ENCODE measurements around the gene TARS3.
A peak's percentile ranks its signal among the peaks of the same experiment; 100 is the strongest.
"Not testable (repeated sequence)": the region's sequence is repeated elsewhere in the genome, so short reads cannot be mapped to it uniquely, and the experiment has no call there.

Gene TARS3

GRCh38 chr15:101723874-101724674, at the start of gene TARS3:
TARS3 (minus strand) TSS chr15:101724473; CDS start chr15:101724387, 86 bp downstream.
- peaks cover 3% of the 10 kb centered on the region for H3K4me1 ChIP-seq (ENCODE audit: insufficient read depth, poor library complexity, severe bottlenecking)
- DNase-seq (ENCODE audit: low spot score) (peak; percentile 97), ATAC-seq (ENCODE audit: low read depth) (peak; percentile 94)
- H3K4me3 ChIP-seq (ENCODE audit: severe bottlenecking), result peak within 1 kb of the TSS; percentile 77
- H3K36me3 ChIP-seq (ENCODE audit: low read depth), result peaks cover 18% of the 10 kb centered on the region; the same call in 1 of the 2 replicates
- H3K9me3 ChIP-seq (ENCODE audit: severe bottlenecking), result no peaks in the 10 kb centered on the region
- no peaks in the 10 kb centered on the region for H3K27me3 ChIP-seq (ENCODE audit: insufficient read depth, poor library complexity, severe bottlenecking)
- TF ChIP-seq, protein P1, sequence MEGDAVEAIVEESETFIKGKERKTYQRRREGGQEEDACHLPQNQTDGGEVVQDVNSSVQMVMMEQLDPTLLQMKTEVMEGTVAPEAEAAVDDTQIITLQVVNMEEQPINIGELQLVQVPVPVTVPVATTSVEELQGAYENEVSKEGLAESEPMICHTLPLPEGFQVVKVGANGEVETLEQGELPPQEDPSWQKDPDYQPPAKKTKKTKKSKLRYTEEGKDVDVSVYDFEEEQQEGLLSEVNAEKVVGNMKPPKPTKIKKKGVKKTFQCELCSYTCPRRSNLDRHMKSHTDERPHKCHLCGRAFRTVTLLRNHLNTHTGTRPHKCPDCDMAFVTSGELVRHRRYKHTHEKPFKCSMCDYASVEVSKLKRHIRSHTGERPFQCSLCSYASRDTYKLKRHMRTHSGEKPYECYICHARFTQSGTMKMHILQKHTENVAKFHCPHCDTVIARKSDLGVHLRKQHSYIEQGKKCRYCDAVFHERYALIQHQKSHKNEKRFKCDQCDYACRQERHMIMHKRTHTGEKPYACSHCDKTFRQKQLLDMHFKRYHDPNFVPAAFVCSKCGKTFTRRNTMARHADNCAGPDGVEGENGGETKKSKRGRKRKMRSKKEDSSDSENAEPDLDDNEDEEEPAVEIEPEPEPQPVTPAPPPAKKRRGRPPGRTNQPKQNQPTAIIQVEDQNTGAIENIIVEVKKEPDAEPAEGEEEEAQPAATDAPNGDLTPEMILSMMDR (IDR thresholded peaks at IDR 0.05; ENCODE audit: poor library complexity, severe bottlenecking), result peak; percentile 54
- peak within 1 kb of the TSS; percentile 34 for H3K27ac ChIP-seq (ENCODE audit: poor library complexity, severe bottlenecking)

DNA sequence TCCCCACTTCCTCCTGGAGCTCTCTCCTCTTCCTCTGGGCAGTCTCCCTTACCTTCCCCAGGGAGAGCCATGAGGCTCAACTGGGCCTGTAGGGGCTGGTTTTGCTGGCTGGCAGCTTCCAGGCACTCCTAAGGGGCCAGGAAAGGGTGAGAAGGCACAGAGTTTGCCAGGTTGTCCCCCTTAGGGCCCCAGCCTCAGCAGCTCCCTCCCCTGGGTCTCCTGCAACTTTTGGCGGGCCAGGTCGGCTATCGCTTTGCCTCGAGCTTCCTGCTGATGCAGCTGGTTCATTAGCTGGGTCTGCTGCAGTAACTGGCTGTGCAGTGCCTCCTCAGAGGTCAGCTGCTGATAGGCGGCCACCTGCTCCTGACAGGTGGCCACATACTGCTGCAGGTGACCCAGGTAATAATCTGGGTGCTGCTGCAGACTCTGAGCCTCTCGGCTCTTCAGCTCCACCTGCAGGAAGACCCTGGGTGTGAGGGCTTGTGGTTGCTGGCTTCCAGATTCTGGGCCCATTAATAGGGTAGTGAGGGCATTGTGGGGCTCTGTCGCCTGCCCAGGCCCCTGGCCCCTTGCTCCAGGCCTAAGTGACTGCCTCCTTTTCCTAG, 49.3 kb upstream of the TARS3 start:
- TF ChIP-seq, protein P1 (IDR thresholded peaks at IDR 0.05; ENCODE audit: poor library complexity, severe bottlenecking), result peak; percentile 45
- H3K4me3 ChIP-seq (ENCODE audit: severe bottlenecking), result no peak overlapping the region
- H3K36me3 ChIP-seq (ENCODE audit: low read depth), result no peaks in the 10 kb centered on the region
- ATAC-seq (ENCODE audit: low read depth) (no peak), DNase-seq (ENCODE audit: low spot score) (no peak)
- no peak overlapping the region for H3K27ac ChIP-seq (ENCODE audit: poor library complexity, severe bottlenecking)
- H3K9me3 ChIP-seq (ENCODE audit: severe bottlenecking), result no peaks in the 10 kb centered on the region
- H3K4me1 ChIP-seq (ENCODE audit: insufficient read depth, poor library complexity, severe bottlenecking), result no peaks in the 10 kb centered on the region
- peaks cover 51% of the 10 kb centered on the region for H3K27me3 ChIP-seq (ENCODE audit: insufficient read depth, poor library complexity, severe bottlenecking)

DNA sequence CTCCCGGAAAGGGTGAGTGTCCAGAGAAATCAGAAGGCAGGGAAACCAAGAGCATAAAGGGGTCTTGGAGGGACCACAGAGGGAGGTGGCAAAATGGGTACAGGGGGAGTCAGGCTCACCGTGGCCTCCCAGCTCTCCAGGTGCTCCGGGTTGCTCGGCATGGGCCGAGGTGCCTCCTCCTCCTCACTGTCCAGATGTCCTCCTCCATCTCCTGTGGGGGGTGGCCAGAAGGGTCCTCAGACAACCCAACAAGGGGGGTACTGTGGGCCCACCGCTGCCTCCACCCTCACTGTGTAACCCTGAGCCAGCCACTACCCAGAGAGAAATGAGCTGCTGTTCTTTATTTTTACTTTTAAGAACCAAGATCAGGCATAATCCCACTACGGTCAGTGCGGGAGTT, 48.6 kb upstream of the TARS3 start:
- H3K4me1 ChIP-seq (ENCODE audit: insufficient read depth, poor library complexity, severe bottlenecking), result no peaks in the 10 kb centered on the region
- no peak overlapping the region for H3K27ac ChIP-seq (ENCODE audit: poor library complexity, severe bottlenecking)
- H3K36me3 ChIP-seq (ENCODE audit: low read depth), result no peaks in the 10 kb centered on the region
- DNase-seq (ENCODE audit: low spot score) (no peak), ATAC-seq (ENCODE audit: low read depth) (no peak)
- H3K27me3 ChIP-seq (ENCODE audit: insufficient read depth, poor library complexity, severe bottlenecking), result peaks cover 50% of the 10 kb centered on the region
- no peak overlapping the region for H3K4me3 ChIP-seq (ENCODE audit: severe bottlenecking)
- TF ChIP-seq, protein P1 (IDR thresholded peaks at IDR 0.05; ENCODE audit: poor library complexity, severe bottlenecking), result no peak
- H3K9me3 ChIP-seq (ENCODE audit: severe bottlenecking), result no peaks in the 10 kb centered on the region

- not testable (repeated sequence) for H3K4me1 ChIP-seq (ENCODE audit: insufficient read depth, poor library complexity, severe bottlenecking); H3K27ac ChIP-seq (ENCODE audit: poor library complexity, severe bottlenecking); H3K36me3 ChIP-seq (ENCODE audit: low read depth); DNase-seq (ENCODE audit: low spot score); H3K9me3 ChIP-seq (ENCODE audit: severe bottlenecking); H3K4me3 ChIP-seq (ENCODE audit: severe bottlenecking)
- TF ChIP-seq, protein P1 (IDR thresholded peaks at IDR 0.05; ENCODE audit: poor library complexity, severe bottlenecking), result peak; percentile 28
- peak; percentile 40; the same call in 2 of the 3 replicates for ATAC-seq (ENCODE audit: low read depth)
- H3K27me3 ChIP-seq (ENCODE audit: insufficient read depth, poor library complexity, severe bottlenecking), result peaks cover 23% of the 10 kb centered on the region
These were observed 42.9 kb upstream of the TARS3 start for GRCh38 chr15:101767083-101767640.

Measured in RWPE2 (cell line).